Activated T-helper 17 cell treated with anti-CD3 and anti-CD28 coated beads, Interleukin-2, amount 50 U/mL, for 72 hours (primary cell): Measurements from ENCODE around the gene UBXN7. TPM values are rescaled to one million over a fixed set of nuclear protein-coding genes. Genes with fewer than 3 reads are reported as not detected.
"Not testable (repeated sequence)": the region's sequence is repeated elsewhere in the genome, so short reads cannot be mapped to it uniquely, and the experiment has no call there.

Experiments used
- ATAC-seq: fragments of 150-1000 bp; cut with Tn5 transposase; replicated peaks from 2 replicates; pipeline ENCODE4 v1.10.0; 2021; ENCODE audit warnings: mild to moderate bottlenecking, moderate library complexity
- H3K27ac Mint-ChIP-seq: one replicate; pipeline ENCODE4 v1.8.0; 2022; ENCODE audit warnings: mixed read lengths
- H3K27me3 Mint-ChIP-seq: one replicate; pipeline ENCODE4 v1.8.0; 2022; ENCODE audit warnings: mixed read lengths
- H3K36me3 Mint-ChIP-seq: one replicate; pipeline ENCODE4 v1.8.0; 2022; ENCODE audit warnings: low read depth, mild to moderate bottlenecking, mixed read lengths
- H3K4me1 Mint-ChIP-seq: one replicate; pipeline ENCODE4 v1.8.0; 2022; ENCODE audit warnings: mixed read lengths
- H3K4me3 Mint-ChIP-seq: one replicate; pipeline ENCODE4 v1.8.0; 2022; ENCODE audit warnings: mild to moderate bottlenecking, mixed read lengths
- H3K9me3 Mint-ChIP-seq: one replicate; pipeline ENCODE4 v1.8.0; 2022; ENCODE audit warnings: mixed read lengths
- total RNA-seq, 2 donors: library from RNA; stranded (reverse); gene quantifications; one replicate each; pipeline ENCODE4 v1.2.3, GENCODE V29; 2022

Gene UBXN7
- total RNA-seq, 2 donors from 2014 or later = 49.1 to 99.2 TPM

- Mint-ChIP-seq H3K4me1 (no peaks in the 10 kb centered on the region), H3K27me3 (peaks cover 4% of the 10 kb centered on the region), H3K4me3 (no peak overlapping the region), H3K27ac (no peak overlapping the region), H3K9me3 (no peaks in the 10 kb centered on the region), H3K36me3 (no peaks in the 10 kb centered on the region)
- ATAC-seq = no peak
These were observed 104.8 kb downstream of the UBXN7 start for GRCh38 chr3:196327405-196327804.

DNA sequence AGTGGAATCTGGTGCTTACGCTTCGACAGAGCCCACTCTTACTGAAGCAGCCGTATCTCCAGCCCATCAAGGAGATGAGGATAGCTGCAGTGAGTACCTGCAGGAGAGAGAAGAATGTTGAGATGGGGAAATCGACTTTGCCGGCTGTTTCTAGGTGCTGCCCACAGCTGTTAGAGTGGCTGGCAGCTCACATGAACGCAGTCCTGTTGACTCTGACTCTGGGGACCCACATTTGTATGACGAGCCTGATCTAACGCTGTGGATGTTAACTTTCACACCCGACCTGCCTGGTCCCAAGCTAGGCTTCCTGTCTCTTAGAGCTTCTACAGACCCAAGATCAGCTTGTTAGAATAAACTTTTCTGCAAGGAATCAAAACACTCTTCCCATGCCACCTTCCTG lies 105.3 kb downstream of the UBXN7 start:
- no peaks in the 10 kb centered on the region for H3K4me1 Mint-ChIP-seq
- peaks cover 4% of the 10 kb centered on the region for H3K27me3 Mint-ChIP-seq
- no peak overlapping the region for H3K4me3 Mint-ChIP-seq
- H3K9me3 Mint-ChIP-seq = no peaks in the 10 kb centered on the region
- no peak overlapping the region for H3K27ac Mint-ChIP-seq
- H3K36me3 Mint-ChIP-seq = no peaks in the 10 kb centered on the region
- no peak for ATAC-seq

DNA sequence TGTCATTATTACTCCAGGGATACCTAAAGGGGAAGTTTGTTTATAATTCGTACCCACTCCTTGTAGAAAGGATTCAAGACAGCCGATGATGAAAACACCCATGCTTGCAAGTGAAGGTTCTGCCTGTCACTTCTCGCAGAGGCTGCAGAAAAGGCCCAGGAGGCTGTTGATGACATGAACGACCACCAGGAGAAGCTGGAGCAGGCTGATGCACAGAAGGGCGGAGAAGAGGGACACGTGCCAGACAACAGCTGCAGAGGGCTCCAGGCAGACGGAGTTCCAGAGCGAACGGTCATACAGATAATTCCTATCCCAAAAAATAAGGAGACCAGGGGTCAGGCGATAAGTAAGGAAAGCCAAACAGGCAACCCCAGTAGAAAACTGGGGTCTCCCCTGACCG lies 108.5 kb downstream of the UBXN7 start:
- peaks cover 4% of the 10 kb centered on the region for H3K27me3 Mint-ChIP-seq
- H3K27ac Mint-ChIP-seq = no peak overlapping the region
- H3K36me3 Mint-ChIP-seq = no peaks in the 10 kb centered on the region
- H3K4me3 Mint-ChIP-seq = no peak overlapping the region
- ATAC-seq = no peak
- H3K4me1 Mint-ChIP-seq = no peaks in the 10 kb centered on the region
- H3K9me3 Mint-ChIP-seq = no peaks in the 10 kb centered on the region

DNA sequence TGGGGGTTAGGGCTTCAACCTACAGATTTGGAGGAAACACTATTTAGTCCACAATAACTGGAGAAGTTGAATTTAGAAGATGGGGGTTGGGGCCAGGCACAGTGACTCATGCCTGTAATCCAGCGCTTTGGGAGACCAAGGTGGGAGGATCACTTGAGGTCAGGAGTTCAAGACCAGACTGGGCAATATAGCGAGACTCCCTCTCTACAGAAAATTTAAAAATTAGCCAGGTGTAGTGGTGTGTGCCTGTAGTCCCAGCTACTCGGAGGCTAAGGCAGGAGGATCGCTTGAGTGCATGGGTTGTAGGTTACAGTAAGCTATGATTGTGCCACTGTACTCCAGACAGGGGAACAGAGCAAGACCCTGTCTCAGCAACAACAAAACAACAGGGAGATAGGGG lies 109.2 kb downstream of the UBXN7 start:
- Mint-ChIP-seq H3K36me3 (no peaks in the 10 kb centered on the region), H3K27me3 (peaks cover 4% of the 10 kb centered on the region), H3K9me3 (no peaks in the 10 kb centered on the region), H3K27ac (no peak overlapping the region), H3K4me1 (no peaks in the 10 kb centered on the region), H3K4me3 (no peak overlapping the region)
- ATAC-seq = no peak

DNA sequence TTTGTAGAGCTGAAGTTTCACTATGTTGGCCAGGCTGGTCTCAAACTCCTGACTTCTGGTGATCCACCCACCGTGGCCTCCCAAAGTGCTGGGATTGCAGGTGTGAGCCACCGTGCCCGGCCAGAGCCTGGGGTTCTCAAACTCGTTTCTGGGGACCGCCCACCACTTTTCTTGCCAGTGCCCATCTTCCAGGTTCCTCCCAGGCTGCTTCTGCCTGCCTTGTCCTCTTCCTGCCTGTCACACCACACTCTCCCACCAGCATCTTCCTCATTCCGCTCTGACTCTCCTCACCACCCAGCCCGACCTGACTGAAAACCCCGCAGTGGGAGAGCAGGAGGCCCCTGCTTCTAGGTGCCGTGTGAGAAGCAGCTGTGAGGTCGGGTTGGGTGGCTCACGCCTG lies 111.1 kb downstream of the UBXN7 start:
- Mint-ChIP-seq H3K4me1 (peaks cover 6% of the 10 kb centered on the region), H3K4me3 (no peak overlapping the region), H3K9me3 (no peaks in the 10 kb centered on the region), H3K27ac (no peak overlapping the region), H3K27me3 (no peaks in the 10 kb centered on the region), H3K36me3 (peaks cover 5% of the 10 kb centered on the region)
- no peak for ATAC-seq

- peaks cover 5% of the 10 kb centered on the region for H3K36me3 Mint-ChIP-seq
- no peak for ATAC-seq
- H3K4me3 Mint-ChIP-seq = no peak overlapping the region
- H3K4me1 Mint-ChIP-seq = peaks cover 6% of the 10 kb centered on the region
- no peak overlapping the region for H3K27ac Mint-ChIP-seq
- H3K9me3 Mint-ChIP-seq = no peaks in the 10 kb centered on the region
- H3K27me3 Mint-ChIP-seq = no peaks in the 10 kb centered on the region
These were observed 112.1 kb downstream of the UBXN7 start for GRCh38 chr3:196320137-196320536.

DNA sequence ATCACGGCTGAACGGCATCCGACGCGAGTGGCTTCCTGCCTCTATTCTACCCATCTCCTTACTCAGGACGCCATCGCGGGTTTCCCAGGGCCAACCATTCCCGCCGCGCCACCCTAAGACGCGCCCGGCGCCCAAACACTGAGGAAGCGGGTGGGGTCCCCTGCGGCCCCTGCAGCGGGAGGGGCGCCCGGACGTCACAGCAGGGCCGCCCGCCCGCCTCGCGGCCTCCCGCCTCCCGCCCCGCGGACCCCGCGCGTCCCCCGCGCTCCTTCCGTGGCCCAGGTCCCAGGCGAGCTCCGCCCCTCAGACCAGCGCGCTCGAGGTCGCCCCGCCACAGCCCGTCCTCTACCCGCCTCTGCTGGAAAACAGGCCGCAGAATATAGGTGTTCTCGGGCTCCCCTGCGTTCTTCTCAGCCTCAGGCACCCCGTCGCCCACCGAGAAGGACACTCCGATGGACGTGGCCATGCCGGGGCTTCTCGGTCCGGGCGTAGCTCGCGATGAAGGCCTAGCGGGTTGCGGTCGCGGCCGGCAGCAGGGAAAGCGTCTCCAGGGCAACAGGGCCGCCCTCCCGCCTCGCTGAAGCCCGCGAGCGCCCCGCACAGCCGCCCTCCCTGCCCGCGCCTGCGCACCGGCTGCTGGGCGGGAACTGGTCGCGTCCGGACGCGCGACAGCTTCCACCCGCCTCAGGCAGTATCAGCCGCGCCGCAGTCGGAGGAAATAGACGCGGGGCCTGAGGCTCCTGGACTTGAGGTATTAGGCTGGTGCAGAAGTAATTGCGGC lies 114.3 kb downstream of the UBXN7 start, which contains the start of gene DYNLT2B:
DYNLT2B (minus strand) TSS at position 554 of the 781 bp plus-strand sequence; CDS start at position 466, 88 bp downstream.
- H3K27me3 Mint-ChIP-seq = no peaks in the 10 kb centered on the region
- peaks cover 12% of the 10 kb centered on the region for H3K36me3 Mint-ChIP-seq
- peak; percentile 96 for ATAC-seq
- H3K4me3 Mint-ChIP-seq = peak within 1 kb of the TSS; percentile 86
- no peaks in the 10 kb centered on the region for H3K9me3 Mint-ChIP-seq
- peak within 1 kb of the TSS; percentile 93 for H3K27ac Mint-ChIP-seq
- H3K4me1 Mint-ChIP-seq = peaks cover 6% of the 10 kb centered on the region

- H3K36me3 Mint-ChIP-seq = peaks cover 12% of the 10 kb centered on the region
- H3K9me3 Mint-ChIP-seq, H3K4me1 Mint-ChIP-seq, ATAC-seq, H3K27me3 Mint-ChIP-seq: not testable (repeated sequence)
- peak overlapping the region; percentile 86 for H3K4me3 Mint-ChIP-seq
- peak overlapping the region; percentile 93 for H3K27ac Mint-ChIP-seq
These were observed 115.2 kb downstream of the UBXN7 start for GRCh38 chr3:196316799-196317686.

DNA sequence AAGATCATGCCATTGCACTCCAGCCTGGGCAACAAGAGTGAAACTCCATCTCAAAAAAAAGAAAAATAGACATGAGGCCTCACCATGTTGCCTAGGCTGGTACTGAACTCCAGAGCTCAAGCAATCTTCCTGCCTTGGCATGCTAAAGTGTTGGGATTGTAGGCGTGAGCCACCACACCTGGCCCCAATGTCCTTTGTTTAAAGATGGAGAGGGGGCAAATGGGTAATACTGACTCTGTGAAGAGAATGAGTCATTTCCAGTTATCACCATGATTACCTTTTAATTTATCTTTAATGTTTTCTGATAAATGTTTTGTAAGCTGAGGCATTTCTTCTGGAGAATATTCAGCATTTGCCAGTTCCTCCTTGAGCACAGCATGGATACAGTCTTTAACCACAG lies 116.4 kb downstream of the UBXN7 start:
- Mint-ChIP-seq H3K4me1 (peaks cover 6% of the 10 kb centered on the region), H3K4me3 (no peak overlapping the region), H3K36me3 (peaks cover 12% of the 10 kb centered on the region), H3K27me3 (no peaks in the 10 kb centered on the region), H3K9me3 (no peaks in the 10 kb centered on the region), H3K27ac (no peak overlapping the region)
- no peak for ATAC-seq

DNA sequence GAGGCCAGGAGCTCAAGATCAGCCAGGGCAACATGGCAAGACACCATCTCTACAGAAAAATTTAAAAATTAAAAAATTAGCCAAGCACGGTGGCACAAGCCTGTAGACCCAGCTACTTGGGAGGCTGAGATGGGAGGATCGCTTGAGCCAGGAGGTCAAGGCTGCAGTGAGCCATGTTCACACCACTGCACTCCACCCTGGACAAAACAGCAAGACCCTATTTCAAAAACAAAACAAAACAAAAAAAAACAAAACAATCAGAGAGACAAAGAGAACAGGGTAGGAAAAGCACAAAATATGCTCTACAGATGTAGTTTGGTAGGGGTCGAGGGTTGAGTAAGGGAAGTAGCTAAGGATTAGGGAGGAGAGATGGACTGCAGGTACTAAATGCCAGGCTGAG lies 117.6 kb downstream of the UBXN7 start:
- Mint-ChIP-seq H3K27me3 (no peaks in the 10 kb centered on the region), H3K9me3 (no peaks in the 10 kb centered on the region), H3K36me3 (peaks cover 12% of the 10 kb centered on the region), H3K4me3 (no peak overlapping the region), H3K27ac (no peak overlapping the region), H3K4me1 (peaks cover 6% of the 10 kb centered on the region)
- no peak for ATAC-seq

DNA sequence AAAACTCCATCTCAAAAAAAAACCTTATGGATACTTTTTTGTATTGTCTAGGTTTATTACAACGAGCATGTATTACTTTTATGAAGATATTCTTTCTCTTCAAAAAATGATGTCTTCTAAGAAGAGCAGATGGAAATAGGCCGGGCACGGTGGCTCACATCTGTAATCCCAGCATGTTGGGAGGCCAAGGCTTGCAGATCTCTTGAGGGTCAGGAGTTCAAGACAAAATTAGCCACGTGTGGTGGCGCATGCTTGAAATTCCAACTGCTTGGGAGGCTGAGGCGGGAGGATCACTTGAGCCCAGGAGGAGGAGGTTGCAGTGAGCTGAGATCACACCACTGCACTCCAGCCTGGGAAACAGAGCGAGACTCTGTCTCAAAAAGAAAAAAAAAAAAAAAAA lies 118.1 kb downstream of the UBXN7 start:
- H3K9me3 Mint-ChIP-seq, H3K27me3 Mint-ChIP-seq, ATAC-seq, H3K4me3 Mint-ChIP-seq, H3K4me1 Mint-ChIP-seq, H3K27ac Mint-ChIP-seq: not testable (repeated sequence)
- peaks cover 12% of the 10 kb centered on the region for H3K36me3 Mint-ChIP-seq

- H3K36me3 Mint-ChIP-seq, H3K4me3 Mint-ChIP-seq, H3K4me1 Mint-ChIP-seq, ATAC-seq, H3K9me3 Mint-ChIP-seq, H3K27me3 Mint-ChIP-seq: not testable (repeated sequence)
- peak overlapping the region; percentile 61 for H3K27ac Mint-ChIP-seq
These were observed 129.3 kb downstream of the UBXN7 start for GRCh38 chr3:196302960-196303359.

DNA sequence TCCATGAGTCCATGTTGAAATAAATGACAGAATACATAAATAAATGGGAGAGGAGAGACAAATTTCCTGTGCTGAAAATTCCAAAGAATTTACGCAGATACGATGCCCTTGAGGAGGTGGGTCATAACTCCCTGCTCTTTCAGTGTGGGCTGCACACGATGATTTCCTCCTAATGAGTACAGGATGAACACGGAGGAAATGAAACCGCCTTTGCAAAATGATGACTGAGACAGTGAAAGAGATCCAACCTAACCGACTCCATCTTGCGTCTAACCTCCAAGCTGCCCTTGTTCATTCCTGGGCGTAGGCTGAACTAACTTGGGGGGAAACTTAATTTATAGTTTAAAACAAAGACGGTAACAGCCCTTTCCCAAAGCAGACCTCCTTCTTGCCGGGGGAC lies 129.7 kb downstream of the UBXN7 start:
- not testable (repeated sequence) for H3K27ac Mint-ChIP-seq, H3K27me3 Mint-ChIP-seq, H3K4me1 Mint-ChIP-seq, H3K9me3 Mint-ChIP-seq, H3K36me3 Mint-ChIP-seq
- peak; percentile 81 for ATAC-seq
- peak overlapping the region; percentile 27 for H3K4me3 Mint-ChIP-seq

GRCh38 chr3:196298521-196298920 lies 133.7 kb downstream of the UBXN7 start:
- H3K27me3 Mint-ChIP-seq = no peaks in the 10 kb centered on the region
- no peak overlapping the region for H3K4me3 Mint-ChIP-seq
- no peaks in the 10 kb centered on the region for H3K9me3 Mint-ChIP-seq
- ATAC-seq = no peak
- no peak overlapping the region for H3K27ac Mint-ChIP-seq
- H3K36me3 Mint-ChIP-seq = no peaks in the 10 kb centered on the region
- H3K4me1 Mint-ChIP-seq = peaks cover 5% of the 10 kb centered on the region
